CD4-positive, alpha-beta T cell treated with Interleukin-17A for 4 hours (primary cell): ENCODE results near the gene EMB.
A peak's percentile ranks its signal among the peaks of the same experiment; 100 is the strongest.
"Not testable (repeated sequence)": the region's sequence is repeated elsewhere in the genome, so short reads cannot be mapped to it uniquely, and the experiment has no call there.

Source experiments
- DNase-seq: peaks from one replicate; pipeline ENCODE4 v3.0.0-alpha.2; 2020; ENCODE audit warnings: mixed read lengths

The EMB gene, protein sequence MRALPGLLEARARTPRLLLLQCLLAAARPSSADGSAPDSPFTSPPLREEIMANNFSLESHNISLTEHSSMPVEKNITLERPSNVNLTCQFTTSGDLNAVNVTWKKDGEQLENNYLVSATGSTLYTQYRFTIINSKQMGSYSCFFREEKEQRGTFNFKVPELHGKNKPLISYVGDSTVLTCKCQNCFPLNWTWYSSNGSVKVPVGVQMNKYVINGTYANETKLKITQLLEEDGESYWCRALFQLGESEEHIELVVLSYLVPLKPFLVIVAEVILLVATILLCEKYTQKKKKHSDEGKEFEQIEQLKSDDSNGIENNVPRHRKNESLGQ

GRCh38 chr5:50440651-50441492 lies at the start of gene EMB:
EMB (minus strand) TSS chr5:50441288; CDS start chr5:50441151, 137 bp downstream.
- peak; percentile 87 for DNase-seq

DNA sequence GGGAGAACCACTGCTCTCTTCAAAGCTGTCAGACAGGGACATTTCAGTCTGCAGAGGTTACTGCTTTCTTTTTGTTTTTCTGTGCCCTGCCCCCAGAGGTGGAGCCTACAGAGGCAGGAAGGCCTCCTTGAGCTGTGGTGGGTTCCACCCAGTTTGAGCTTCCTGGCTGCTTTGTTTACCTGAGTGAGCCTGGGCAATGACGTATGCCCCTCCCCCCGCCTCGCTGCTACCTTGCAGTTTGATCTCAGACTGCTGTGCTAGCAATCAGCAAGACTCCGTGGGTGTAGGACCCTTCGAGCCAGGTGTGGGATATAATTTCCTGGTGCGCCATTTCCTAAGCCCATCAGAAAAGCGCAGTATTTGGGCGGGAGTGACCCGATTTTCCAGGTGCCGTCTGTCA lies 48.4 kb upstream of the EMB start:
- DNase-seq = peak; percentile 29

GRCh38 chr5:50478790-50479189 lies 37.7 kb upstream of the EMB start:
- not testable (repeated sequence) for DNase-seq

GRCh38 chr5:50476549-50476948 lies 35.5 kb upstream of the EMB start:
- DNase-seq = no peak

GRCh38 chr5:50465015-50465414 lies 23.9 kb upstream of the EMB start:
- not testable (repeated sequence) for DNase-seq

GRCh38 chr5:50463726-50464125 lies 22.6 kb upstream of the EMB start:
- DNase-seq = no peak

DNA sequence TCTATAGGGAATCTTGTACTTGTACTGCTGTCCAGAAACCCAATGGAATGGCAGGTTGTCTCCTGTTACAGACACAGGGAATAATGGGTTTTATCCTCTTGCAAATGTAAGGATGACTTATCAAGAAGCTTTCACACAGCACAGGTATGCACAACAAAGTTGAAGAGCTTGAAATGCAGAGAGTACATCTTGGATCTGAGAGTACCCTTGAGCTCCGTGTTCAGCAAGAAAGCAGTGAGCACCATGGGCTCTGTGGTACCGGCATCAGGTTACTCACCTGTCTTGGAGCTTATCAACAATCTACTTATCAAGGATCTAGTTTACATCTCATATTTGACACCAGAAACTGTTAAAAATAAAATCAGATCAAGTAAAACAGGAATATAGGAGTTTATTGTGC lies 22.0 kb upstream of the EMB start:
- DNase-seq = no peak

DNA sequence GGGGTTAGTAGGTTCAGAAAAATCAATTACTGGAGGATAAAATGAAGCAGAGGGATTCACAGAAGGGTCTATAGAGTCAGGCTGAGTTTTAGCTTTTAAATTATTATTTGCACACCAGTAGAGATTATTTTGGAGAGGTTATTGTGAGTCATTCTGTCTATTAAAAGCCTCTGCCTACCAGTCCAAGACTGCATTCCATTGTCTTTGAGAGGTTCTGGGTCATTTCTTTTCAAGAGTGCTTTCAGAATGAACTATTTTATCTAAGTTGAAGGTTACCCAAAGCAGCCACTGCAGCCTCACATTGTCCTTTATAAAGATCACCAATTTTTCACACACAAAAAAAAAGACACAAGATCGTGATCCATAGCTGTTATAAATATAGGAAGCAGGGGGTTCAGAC lies 21.5 kb upstream of the EMB start:
- DNase-seq = not testable (repeated sequence)

GRCh38 chr5:50458372-50458771 lies 17.3 kb upstream of the EMB start:
- DNase-seq = peak; percentile 63

DNA sequence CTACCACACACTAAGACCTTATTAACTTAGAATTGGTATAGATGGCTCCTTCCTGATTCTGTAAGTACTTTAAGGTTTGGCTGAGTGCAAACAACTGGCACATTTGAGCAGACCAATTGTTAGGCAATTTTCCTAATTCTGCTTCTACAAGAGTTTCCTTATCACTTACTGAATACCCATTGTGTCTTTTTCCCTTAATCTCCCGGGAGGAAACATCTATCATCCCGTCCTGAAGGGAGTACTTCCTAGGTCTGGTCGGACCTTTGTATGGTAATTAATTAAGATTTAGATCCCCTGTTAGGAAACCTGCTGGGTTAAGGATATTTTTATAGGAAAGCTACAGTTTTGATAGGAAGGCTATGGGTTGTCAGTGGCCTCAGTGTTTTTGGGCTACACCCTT lies 8.2 kb upstream of the EMB start:
- not testable (repeated sequence) for DNase-seq

GRCh38 chr5:50447941-50448340 lies 6.9 kb upstream of the EMB start:
- no peak for DNase-seq

DNA sequence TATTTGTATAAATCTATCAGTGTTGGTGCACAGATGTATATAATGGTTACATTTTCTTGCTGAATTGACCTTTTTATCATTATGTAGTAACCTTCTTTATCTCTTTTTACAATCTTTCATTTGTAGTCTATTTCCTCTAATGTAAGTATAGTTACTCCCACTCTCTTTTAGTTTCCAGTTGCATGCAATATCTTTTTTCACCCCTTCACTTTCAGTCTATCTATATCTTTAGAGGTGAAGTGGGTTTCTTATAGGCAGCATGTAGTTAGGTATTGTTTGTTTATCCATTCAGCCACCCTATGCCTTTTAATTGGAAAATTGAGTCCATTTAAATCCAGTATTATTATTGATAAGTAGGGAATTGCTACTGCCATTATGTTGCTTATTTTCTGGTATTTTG lies 6.1 kb upstream of the EMB start:
- no peak for DNase-seq

GRCh38 chr5:50445296-50445949 lies 4.3 kb upstream of the EMB start:
- peak; percentile 57 for DNase-seq

- DNase-seq = not testable (repeated sequence)
Measured at GRCh38 chr5:50442559-50443539, 1.8 kb upstream of the EMB start.

DNA sequence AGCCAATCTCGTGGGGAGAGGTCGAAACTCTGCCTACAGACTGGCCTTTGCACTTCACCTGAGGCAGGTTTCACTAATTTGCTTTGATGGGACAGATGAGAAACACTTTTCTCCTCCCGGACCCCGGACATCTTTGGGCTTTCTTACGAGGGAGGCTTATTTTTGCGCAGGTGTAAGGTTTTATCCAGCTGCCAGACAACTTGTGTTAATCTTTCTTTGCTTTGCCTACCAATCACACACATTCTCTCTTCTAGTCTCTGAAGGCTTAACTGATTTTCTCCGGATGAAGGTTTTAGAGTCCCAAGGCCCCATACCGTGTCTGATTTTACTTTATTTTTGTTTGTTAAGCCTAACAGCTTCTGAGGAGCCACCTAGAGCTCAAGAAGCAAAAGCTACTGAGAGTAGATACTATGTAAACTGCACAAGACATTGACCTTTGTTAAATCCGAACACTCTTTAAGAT lies 436 bp upstream of the EMB start:
- DNase-seq = no peak

DNA sequence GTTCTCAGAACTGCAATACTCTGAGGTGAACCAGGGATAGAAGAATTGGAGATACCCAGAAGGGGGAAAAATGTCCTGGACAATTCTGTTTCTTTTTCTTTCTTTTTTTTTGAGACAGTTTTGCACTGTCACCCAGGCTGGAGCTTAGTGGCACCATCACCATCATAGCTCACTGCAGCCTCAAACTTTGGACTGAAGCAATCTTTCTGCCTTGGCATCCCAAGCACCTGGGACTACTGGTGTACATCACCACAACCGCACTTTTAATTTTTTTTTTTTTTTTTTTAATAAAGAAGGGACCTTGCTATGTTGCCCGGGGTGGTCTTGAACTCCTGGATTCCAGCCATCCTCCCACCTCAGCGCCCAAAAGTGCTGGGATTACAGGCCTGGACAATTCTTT lies 1.9 kb downstream of the EMB start:
- DNase-seq = no peak

- DNase-seq = not testable (repeated sequence)
Measured at GRCh38 chr5:50438060-50438459, 3.0 kb downstream of the EMB start.

DNA sequence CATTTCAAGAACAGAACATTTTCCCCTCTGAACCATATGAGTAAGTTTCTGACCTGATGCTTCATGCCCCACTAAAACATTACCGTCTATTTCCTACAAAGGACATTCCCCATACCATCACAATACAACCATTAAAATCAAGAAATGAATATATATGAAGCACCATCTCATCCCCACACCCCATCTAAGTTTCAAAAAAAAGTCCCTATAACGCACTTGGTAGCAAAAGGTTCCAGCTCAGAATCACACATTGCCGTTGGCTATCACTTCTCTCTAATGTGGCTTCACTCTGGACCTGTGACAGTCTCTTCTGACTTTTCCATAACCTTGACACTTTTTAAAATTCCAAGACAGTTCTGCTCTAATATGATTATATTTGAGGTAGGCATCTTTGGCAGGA lies 5.9 kb downstream of the EMB start:
- DNase-seq = no peak

DNA sequence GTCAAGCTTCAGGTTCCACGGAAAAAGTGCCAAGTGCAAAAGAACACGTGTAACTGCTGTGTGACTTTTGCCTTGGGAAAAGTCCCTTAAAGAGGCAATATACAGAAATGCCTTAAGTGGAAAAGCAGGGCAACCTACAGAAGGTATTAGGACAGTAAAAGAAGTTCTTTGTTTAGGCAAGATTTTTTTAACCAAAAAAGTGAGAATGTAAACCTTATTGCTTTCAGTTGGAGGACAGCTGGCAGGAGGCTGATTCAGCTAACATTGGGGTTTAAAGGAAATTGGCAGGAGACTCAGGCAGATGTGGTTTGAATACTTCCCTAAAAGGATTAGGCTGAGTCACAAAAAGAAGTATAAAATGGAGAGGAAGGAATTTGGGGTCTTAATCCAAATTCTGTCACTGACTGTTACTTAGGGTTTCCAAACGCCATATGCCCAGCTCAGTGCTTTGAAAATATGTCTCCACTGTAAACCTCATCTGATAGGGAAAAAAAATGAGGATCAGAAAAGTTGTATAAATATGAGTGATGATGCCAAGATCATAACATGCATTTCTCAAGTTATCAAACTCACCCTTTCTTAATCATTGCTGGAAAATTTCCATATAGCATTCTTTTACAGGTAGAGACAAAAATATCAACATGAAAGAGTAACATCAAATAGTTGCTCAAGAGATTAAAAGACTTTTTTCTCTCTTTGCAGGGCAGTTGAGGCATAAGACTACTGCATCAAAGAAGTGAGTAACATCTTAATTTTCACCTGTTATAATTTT lies 9.8 kb downstream of the EMB start:
- not testable (repeated sequence) for DNase-seq

GRCh38 chr5:50423100-50423799 lies 17.8 kb downstream of the EMB start:
- not testable (repeated sequence) for DNase-seq
